HEK293 (cell line): ENCODE measurements around the gene PRADC1.
A peak's percentile ranks its signal among the peaks of the same experiment; 100 is the strongest.

Source experiments
- CTCF ChIA-PET: fragments of 350-600 bp; formaldehyde crosslinking; extraction: SDS; loops from one replicate; lab custom pipeline; 2021; ENCODE audit warnings: antibody characterized with exemption; lab: Yijun Ruan, JAX
- POLR2A ChIA-PET: fragments of 300-600 bp; formaldehyde crosslinking; extraction: SDS; loops from one replicate; lab custom pipeline; 2020; ENCODE audit warnings: antibody characterized with exemption, inconsistent platforms; lab: Yijun Ruan, JAX
- H3K27ac ChIP-seq: fragments of 200-500 bp; sonication (Bioruptor generic); 2 replicates; pipeline ENCODE4 v1.5.1; 2014; ENCODE audit warnings: low read depth, low read length, control low read depth, inconsistent platforms; ENCODE audit errors: extremely low read depth
- H3K36me3 ChIP-seq, 2 experiments: fragments of 200-500 bp in 1 of 2; sonication (Bioruptor generic) in 1 of 2; 1 replicate in 1 of 2; 2 replicates in 1 of 2; pipeline ENCODE4 v1.5.1; 2014 to 2017; ENCODE audit warnings: inconsistent platforms in 2 of 2, low read length in 2 of 2; ENCODE audit not compliant: control insufficient read depth in 2 of 2, insufficient read depth in 1 of 2
- H3K4me1 ChIP-seq: fragments of 200-500 bp; sonication (Bioruptor generic); 2 replicates; pipeline ENCODE4 v1.5.1; 2014; ENCODE audit warnings: mild to moderate bottlenecking, low read length, inconsistent platforms; ENCODE audit not compliant: control insufficient read depth, insufficient read depth
- H3K4me3 ChIP-seq: 2 replicates; pipeline ENCODE4 v1.5.1; 2011; ENCODE audit warnings: low read depth, mild to moderate bottlenecking, control low read depth, low read length, moderate library complexity
- H3K9me3 ChIP-seq: fragments of 200-500 bp; sonication (Bioruptor generic); 2 replicates; pipeline ENCODE4 v1.5.1; 2014; ENCODE audit warnings: low read depth, low read length, inconsistent platforms; ENCODE audit not compliant: control insufficient read depth, insufficient read depth
- KLF17 ChIP-seq: fragments of 450-650 bp; formaldehyde crosslinking; IDR thresholded peaks from 2 replicates; pipeline ENCODE4 v1.5.1; 2016; ENCODE audit warnings: missing biosample characterization, missing genetic modification characterization
- PRDM10 ChIP-seq: fragments of 450-650 bp; formaldehyde crosslinking; IDR thresholded peaks from 2 replicates; pipeline ENCODE4 v1.5.1; 2016; ENCODE audit warnings: missing biosample characterization, missing genetic modification characterization
- PRDM4 ChIP-seq: fragments of 450-650 bp; formaldehyde crosslinking; IDR thresholded peaks from 2 replicates; pipeline ENCODE4 v1.5.1; 2017; ENCODE audit warnings: missing biosample characterization, missing genetic modification characterization
- SCRT2 ChIP-seq: fragments of 450-650 bp; formaldehyde crosslinking; IDR thresholded peaks from 2 replicates; pipeline ENCODE4 v1.5.1; 2016; ENCODE audit warnings: missing biosample characterization, missing genetic modification characterization
- ZBTB17 ChIP-seq: fragments of 450-650 bp; formaldehyde crosslinking; IDR thresholded peaks from 2 replicates; pipeline ENCODE4 v1.5.1; 2016; ENCODE audit warnings: missing biosample characterization, missing genetic modification characterization
- ZFP41 ChIP-seq: fragments of 450-650 bp; formaldehyde crosslinking; IDR thresholded peaks from 2 replicates; pipeline ENCODE4 v1.5.1; 2016; ENCODE audit warnings: missing biosample characterization, missing genetic modification characterization, borderline replicate concordance
- ZNF121 ChIP-seq: fragments of 450-650 bp; formaldehyde crosslinking; IDR thresholded peaks from 2 replicates; pipeline ENCODE4 v1.5.1; 2016; ENCODE audit warnings: missing biosample characterization, missing genetic modification characterization
- ZNF48 ChIP-seq: fragments of 450-650 bp; formaldehyde crosslinking; IDR thresholded peaks from 2 replicates; pipeline ENCODE4 v1.5.1; 2016; ENCODE audit warnings: missing biosample characterization, missing genetic modification characterization
- ZNF558 ChIP-seq: fragments of 450-650 bp; formaldehyde crosslinking; IDR thresholded peaks from 2 replicates; pipeline ENCODE4 v1.5.1; 2016; ENCODE audit warnings: missing biosample characterization, missing genetic modification characterization
- ZNF654 ChIP-seq: fragments of 450-650 bp; formaldehyde crosslinking; IDR thresholded peaks from 2 replicates; pipeline ENCODE4 v1.5.1; 2016; ENCODE audit warnings: low read depth, missing biosample characterization, missing genetic modification characterization
- TF ChIP-seq, protein P1 (sequence below): fragments of 450-650 bp; formaldehyde crosslinking; IDR thresholded peaks from 2 replicates; pipeline ENCODE4 v1.5.1; 2016; ENCODE audit warnings: missing biosample characterization, missing genetic modification characterization
- TF ChIP-seq, protein P2 (sequence below): fragments of 450-650 bp; formaldehyde crosslinking; IDR thresholded peaks from 2 replicates; pipeline ENCODE4 v1.5.1; 2016; ENCODE audit warnings: missing biosample characterization, missing genetic modification characterization

Gene PRADC1

DNA sequence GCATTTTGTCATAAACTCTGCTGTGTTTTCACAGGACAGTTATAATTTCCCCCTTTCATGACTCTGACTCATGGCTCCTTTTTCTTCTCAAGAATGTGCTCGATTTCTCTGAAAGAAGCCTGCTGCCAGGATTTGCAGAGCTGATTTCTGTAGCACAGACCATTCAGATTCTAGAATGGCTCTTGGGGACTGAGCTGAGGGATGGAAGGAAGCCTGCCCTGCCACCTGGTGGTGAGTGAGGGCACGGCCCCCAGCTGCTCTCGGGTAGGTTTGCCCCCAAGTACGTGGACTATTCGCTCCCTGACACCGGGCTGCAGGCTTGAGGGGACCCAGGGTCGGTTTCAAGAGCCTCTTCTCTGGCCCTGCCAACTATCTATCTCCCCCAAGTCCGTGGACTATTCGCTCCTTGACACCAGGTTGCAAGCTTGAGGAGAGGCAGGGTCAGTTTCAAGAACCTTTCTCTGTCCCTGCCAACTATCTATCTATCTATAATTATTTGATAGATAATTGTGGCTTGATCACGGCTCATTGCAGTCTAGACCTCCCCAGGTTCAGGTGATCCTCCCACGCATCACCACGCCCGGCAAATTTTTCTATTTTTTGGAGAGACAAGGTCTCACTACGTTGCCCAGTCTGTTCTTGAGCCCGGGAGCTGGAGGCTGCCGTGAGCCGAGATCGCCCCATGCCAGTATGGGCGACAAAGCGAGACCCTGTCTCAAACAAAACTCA, 20.4 kb downstream of the PRADC1 start:
- ChIA-PET CTCF (interaction anchor here (0.6 to 4.3 kb wide), 44 partner anchors 9 to 524 kb away, joined by 3 to 37 read pairs (median 4); partner anchors contain the start of genes CCT7, NOTO, PRADC1 and SPR), POLR2A (interaction anchor here (0.6 to 2.0 kb wide), 4 partner anchors 13 to 21 kb away, joined by 3 to 32 read pairs (median 4); partner anchors contain the start of genes CCT7 and PRADC1)
- Histone ChIP-seq H3K4me1 (no peaks in the 10 kb centered on the region), H3K4me3 (no peak overlapping the region), H3K9me3 (no peaks in the 10 kb centered on the region), H3K36me3 (no peaks in the 10 kb centered on the region), H3K27ac (no peak overlapping the region)
- TF ChIP-seq ZNF654 (tag by site-specific recombination): peak; percentile 55
- 0 out of 2 replicates have a peak, but pooled peaks have one; percentile 29 for TF ChIP-seq PRDM4 (tag by site-specific recombination)
- no peak for TF ChIP-seq ZFP41
- TF ChIP-seq, protein P1, sequence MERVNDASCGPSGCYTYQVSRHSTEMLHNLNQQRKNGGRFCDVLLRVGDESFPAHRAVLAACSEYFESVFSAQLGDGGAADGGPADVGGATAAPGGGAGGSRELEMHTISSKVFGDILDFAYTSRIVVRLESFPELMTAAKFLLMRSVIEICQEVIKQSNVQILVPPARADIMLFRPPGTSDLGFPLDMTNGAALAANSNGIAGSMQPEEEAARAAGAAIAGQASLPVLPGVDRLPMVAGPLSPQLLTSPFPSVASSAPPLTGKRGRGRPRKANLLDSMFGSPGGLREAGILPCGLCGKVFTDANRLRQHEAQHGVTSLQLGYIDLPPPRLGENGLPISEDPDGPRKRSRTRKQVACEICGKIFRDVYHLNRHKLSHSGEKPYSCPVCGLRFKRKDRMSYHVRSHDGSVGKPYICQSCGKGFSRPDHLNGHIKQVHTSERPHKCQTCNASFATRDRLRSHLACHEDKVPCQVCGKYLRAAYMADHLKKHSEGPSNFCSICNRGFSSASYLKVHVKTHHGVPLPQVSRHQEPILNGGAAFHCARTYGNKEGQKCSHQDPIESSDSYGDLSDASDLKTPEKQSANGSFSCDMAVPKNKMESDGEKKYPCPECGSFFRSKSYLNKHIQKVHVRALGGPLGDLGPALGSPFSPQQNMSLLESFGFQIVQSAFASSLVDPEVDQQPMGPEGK (tag by site-specific recombination): peak; percentile 42
- TF ChIP-seq, protein P2, sequence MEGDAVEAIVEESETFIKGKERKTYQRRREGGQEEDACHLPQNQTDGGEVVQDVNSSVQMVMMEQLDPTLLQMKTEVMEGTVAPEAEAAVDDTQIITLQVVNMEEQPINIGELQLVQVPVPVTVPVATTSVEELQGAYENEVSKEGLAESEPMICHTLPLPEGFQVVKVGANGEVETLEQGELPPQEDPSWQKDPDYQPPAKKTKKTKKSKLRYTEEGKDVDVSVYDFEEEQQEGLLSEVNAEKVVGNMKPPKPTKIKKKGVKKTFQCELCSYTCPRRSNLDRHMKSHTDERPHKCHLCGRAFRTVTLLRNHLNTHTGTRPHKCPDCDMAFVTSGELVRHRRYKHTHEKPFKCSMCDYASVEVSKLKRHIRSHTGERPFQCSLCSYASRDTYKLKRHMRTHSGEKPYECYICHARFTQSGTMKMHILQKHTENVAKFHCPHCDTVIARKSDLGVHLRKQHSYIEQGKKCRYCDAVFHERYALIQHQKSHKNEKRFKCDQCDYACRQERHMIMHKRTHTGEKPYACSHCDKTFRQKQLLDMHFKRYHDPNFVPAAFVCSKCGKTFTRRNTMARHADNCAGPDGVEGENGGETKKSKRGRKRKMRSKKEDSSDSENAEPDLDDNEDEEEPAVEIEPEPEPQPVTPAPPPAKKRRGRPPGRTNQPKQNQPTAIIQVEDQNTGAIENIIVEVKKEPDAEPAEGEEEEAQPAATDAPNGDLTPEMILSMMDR (tag by site-specific recombination): peak; percentile 67
- no peak for TF ChIP-seq ZNF48 (tag by site-specific recombination)
- TF ChIP-seq ZBTB17 (tag by site-specific recombination): peak; percentile 98
- TF ChIP-seq ZNF121 (tag by site-specific recombination): 0 out of 2 replicates have a peak, but pooled peaks have one; percentile 55
- TF ChIP-seq PRDM10 (tag by site-specific recombination): peak; percentile 28

GRCh38 chr2:73212098-73212447, 21.0 kb downstream of the PRADC1 start:
- CTCF ChIA-PET: interaction anchor here (0.6 to 4.3 kb wide), 38 partner anchors 9 to 348 kb away, joined by 3 to 37 read pairs (median 5); partner anchors contain the start of genes CCT7, NOTO, PRADC1 and SPR
- H3K27ac ChIP-seq: no peak overlapping the region

More at GRCh38 chr2:73212098-73212447, 21.0 kb downstream of the PRADC1 start:
- no peaks in the 10 kb centered on the region for H3K9me3 ChIP-seq
- TF ChIP-seq KLF17 (tag by site-specific recombination) (no peak), ZNF121 (tag by site-specific recombination) (no peak), SCRT2 (tag by site-specific recombination) (peak; percentile 52; the same call in 1 of the 2 replicates), ZNF558 (tag by site-specific recombination) (no peak)
- no peak overlapping the region for H3K4me3 ChIP-seq
- no peaks in the 10 kb centered on the region for H3K4me1 ChIP-seq
- POLR2A ChIA-PET: interaction anchor here (0.6 to 2.0 kb wide), 3 partner anchors 12 to 22 kb away, joined by 3 to 32 read pairs (median 4); partner anchors contain the start of genes CCT7 and PRADC1
- H3K36me3 ChIP-seq: no peaks in the 10 kb centered on the region
